Kidney tubule cell (primary cell): ENCODE results near the gene DNAJB6.
"Not testable (repeated sequence)": the region's sequence is repeated elsewhere in the genome, so short reads cannot be mapped to it uniquely, and the experiment has no call there.

ENCODE experiments used
- DNase-seq: peaks from one replicate; pipeline ENCODE4 v3.0.0-alpha.2; 2018; ENCODE audit warnings: low spot score

DNAJB6 gene

DNA sequence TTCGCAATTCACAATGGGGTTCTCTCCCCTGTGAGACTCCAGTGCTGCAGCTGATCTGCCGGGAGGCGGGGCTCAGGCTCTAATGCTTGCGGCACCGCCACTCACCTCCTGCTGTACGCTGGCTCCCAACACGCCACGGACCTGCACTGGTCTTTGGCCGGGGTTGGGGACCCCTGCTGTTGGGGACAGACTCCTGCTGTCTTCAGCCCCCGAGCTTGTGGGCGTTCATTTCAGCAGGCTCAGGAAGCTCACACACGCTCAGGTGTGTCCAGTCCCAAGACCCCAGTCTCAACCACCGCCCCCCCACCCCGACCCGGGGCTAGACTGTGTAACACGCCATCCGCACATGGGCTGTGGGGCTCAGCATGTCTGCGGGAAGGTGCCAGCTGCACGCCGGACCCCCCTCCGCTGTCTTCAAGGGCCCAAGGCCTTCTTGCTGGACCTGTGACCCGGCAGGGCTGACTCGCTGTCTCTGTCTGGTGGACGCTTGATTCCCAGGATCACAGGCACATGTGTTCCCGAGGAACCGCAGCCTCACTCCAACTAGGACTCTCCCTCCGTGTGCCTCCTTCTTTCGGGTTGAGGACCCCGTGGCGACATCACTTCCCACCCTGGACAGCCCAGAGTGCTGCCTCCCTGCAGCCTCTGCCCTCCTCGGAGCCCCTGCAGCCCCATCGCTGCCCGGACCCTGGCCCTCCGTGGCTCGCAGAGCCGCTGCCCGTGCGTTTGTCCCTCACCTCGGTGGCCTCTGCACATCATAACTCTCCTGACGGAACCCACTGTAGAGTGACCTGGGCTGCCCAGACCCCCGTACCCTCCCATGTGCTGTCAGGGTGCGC lies 106.4 kb downstream of the DNAJB6 start:
- no peak for DNase-seq

GRCh38 chr7:157444011-157444842 lies 107.4 kb downstream of the DNAJB6 start:
- no peak for DNase-seq

- DNase-seq, result no peak
Observed at GRCh38 chr7:157444843-157445135, 108.0 kb downstream of the DNAJB6 start.

- no peak for DNase-seq
Observed at GRCh38 chr7:157445246-157445955, 108.6 kb downstream of the DNAJB6 start.

DNA sequence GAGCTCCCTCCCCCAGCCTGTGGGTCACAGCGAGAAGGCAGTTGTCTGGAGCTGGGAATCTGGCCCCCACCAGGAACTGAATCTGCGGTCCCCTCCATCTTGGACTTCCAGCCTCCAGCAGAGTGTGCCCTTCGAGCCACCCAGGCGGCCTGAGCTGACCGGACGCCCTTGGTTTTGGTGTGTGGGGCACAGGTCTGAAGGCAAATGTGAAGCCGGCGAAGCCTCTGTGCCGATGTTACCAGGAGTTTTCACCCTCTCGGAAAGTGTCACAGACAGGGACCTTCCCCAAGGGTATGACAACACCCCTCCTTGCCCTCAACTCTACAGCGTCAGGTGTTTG lies 109.1 kb downstream of the DNAJB6 start:
- DNase-seq, result no peak

DNA sequence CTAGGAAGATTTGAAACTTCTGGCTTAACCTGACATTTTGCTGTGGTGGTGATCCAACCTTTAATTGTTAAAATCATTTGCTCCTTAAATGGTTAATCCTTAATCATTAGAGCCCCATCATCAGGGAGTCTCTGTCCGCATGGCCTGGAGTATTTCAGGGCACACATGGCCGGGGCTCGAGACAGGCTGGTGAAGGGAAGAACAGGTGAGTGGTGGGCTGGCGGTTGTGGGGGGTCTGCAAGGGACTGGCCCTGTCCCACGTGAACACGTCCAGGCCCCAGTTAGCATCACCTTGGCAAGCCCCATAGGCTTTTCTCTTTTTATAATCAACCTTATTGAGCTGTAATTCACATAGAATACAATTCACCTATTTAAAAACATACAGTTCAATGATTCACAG lies 109.5 kb downstream of the DNAJB6 start:
- no peak for DNase-seq

DNA sequence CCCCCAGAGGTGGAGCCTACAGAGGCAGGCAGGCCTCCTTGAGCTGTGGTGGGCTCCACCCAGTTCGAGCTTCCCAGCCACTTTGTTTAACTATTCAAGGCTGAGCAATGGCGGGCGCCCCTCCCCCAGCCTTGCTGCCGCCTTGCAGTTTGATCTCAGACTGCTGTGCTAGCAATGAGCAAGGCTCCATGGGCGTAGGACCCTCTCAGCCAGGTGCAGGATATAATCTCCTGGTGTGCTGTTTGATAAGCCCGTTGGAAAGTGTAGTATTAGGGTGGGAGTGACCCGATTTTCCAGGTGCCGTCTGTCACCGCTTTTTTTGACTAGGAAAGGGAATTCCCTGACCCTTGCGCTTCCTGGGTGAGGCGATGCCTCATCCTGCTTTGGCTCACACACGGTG lies 117.2 kb downstream of the DNAJB6 start:
- DNase-seq, result not testable (repeated sequence)

GRCh38 chr7:157457355-157458253 lies 120.8 kb downstream of the DNAJB6 start:
- DNase-seq, result no peak

- no peak for DNase-seq
Observed at GRCh38 chr7:157458254-157458633, 121.4 kb downstream of the DNAJB6 start.

DNA sequence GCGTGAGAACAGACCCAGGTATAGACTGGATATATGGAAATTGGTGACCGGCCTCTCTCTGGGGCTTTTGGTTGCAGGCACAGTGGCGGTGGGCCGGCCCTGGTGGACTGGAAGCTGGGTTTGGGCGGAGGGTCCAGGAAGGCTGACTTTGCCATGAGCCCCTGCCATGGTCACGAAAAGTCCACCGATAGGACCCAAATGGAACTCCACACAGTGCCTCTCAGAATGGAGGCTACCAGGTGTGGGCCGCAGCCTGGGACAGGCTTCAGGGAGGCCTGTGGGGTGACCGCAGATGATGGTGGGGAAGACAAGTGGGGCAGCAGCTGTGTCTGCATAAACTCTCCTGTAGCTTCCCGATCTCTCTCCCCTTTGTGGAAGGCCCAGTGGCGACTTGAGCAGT lies 123.2 kb downstream of the DNAJB6 start:
- DNase-seq, result no peak

GRCh38 chr7:157460721-157461120 lies 123.9 kb downstream of the DNAJB6 start:
- DNase-seq, result no peak

DNA sequence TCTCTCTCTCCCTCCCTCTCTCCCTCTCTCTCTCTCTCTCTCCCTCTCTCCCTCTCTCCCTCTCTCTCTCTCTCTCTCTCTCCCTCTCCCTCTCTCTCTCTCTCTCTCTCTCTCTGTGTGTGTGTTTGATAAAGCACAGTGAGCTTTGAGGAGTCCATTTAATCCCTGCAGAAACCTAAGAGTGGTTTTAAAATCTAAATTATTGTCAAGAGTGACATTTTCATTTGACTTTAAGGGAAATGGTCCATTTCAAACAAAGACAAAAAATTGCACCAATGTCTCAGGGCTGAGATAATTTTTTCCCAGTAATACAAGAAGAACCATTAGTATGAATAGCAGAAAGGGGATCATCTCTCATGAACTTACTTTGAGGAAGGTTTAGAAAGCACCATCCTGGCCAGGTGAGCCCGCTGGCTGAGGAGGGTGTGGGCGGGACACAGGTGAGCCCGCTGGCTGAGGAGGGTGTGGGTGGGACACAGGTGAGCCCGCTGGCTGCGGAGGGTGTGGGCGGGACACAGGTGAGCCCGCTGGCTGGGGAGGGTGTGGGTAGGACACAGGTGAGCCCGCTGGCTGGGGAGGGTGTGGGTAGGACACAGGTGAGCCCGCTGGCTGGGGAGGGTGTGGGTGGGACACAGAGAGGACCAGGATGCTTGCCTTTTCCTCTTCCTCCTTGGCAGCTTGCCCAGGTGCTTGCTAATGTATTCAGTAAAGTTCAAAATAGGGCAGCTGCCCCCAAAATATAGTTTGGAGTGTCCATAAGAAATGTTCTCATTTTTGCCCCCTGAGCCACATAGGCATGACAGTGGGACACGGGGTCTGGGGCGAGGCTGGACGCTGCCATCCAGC lies 125.0 kb downstream of the DNAJB6 start:
- no peak for DNase-seq

- no peak for DNase-seq
Observed at GRCh38 chr7:157462419-157462771, 125.6 kb downstream of the DNAJB6 start.

DNA sequence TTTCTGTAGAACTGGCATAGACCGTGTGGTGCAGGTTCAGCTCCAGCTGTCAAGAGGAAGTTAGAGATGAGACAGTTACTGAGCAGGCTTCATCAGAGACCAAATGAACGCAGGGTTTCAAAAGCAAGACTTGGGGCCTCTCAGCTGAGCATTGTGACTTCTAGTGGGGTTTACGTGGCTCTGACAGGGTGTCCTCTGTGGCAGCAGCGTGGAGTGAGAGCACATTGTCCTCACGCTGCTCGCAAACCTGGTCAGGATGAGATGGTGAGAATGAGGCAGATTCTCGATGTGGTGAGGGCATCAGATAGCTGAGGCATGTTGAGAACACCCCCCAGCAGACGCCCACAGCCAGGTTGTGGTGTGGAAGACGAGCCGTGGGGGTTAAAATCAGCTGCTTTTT lies 126.0 kb downstream of the DNAJB6 start:
- DNase-seq, result no peak

DNA sequence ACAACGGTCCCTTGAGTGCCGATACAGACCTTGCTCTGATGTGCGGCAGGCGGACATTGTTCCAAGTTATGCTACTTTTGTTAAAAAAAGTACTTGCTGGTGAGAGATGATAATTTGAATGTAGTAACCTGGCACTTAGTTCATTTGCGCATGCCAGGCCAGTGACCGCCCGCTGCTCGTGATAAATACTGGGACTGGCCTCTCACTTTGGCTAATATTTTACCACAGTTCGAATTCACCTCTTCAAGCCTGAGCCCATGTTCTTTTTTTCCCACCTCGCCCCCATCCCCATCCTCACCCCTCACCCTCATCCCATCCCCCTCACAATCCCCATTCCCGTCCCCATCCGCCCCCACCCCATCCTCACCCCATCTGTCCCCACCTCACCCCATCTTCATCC lies 126.4 kb downstream of the DNAJB6 start:
- no peak for DNase-seq

GRCh38 chr7:157464111-157464970 lies 127.5 kb downstream of the DNAJB6 start:
- DNase-seq, result no peak

DNA sequence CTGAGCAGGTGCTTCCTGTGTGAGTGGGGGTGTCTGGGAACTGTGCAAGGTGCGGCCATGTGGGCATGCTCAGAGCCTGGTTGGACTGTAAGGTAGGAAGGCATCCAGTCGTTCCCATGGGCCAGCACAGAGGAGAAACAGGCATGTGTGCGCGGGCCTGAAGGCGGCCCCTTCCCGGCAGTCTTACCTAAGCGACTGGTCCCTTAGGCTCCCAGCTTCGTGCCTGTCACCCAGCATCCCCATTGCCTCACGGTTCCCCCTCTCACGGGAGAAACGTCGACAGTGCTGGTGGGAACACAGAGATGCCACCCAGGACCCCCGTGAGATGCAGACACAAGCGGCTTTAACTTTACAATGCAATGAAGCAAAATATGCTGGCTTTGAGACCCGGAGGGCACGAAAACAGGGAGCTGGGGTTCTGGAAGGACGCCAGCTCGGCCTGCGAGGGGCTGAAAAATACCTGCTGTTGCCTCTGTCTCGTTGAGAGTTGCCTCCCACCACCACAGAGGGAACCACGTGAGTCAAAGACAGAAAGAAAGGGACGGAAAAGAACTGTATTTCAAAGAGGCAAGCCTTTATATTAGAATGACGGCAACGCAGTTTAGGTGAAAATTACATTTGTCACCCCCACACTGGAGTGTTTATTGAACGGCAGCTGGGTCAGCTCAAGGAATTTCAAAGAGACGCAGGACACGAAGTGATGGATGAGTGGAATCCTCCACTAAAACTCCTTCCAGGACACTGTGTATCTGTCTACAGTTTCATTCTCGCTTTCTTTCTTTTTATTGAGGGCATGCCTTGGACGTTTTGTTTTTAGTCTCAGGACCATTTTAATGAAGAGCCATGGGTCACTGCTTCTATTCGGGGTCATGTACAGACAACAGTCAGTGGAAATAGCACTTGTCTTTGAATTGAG lies 128.4 kb downstream of the DNAJB6 start:
- no peak for DNase-seq

DNA sequence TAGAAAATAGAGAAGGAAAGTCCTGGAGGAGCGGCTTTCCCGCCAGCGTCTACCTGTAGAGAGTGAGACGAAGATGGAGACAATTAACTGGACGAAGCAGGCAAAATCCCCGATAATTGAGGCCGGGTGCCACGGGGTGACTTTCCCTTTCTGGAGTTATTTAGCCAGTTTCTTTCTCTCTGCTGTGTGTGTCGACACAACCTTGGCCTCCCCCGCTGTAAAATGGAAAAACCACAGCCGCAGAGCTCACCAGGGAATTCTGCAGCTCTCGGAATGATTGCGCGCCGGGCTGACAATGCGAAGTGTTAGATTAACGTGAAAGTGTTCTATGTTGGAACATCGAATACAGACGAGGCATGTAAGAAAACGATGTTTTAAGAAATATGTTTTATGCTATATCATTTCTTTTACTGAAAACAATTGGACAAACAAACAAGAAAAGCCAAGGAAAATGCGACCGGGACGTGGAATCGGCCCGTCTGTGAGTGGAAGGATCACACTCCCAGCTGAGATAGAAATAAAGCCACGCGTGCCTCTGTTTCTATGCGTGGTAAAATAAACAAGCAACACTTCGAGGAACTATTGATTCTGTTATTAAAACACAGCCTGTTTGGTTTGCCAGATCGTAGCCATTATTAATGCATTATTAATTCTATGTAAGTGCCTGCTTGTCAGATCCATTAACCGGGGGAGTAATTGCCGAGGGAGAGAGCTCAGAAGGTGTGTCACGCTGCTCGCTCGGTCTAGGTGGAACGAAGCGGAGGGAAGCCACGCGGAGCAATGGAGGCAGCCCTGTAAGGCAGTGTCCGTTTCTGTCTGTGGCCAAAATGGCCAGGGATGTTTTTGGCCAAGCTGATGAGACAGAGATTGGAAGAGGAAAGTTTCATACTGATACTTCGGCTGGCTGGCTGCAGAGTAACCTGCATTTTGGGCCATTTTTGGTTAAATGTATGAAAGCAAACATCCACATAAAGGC lies 129.4 kb downstream of the DNAJB6 start:
- DNase-seq, result no peak
